HG02610 (cell line): ENCODE measurements around the gene HNRNPL.
"Not testable (repeated sequence)": the region's sequence is repeated elsewhere in the genome, so short reads cannot be mapped to it uniquely, and the experiment has no call there.

Experiments
- ATAC-seq: cut with Tn5 transposase; IDR thresholded peaks from one replicate; pipeline ENCODE4 v1.9.1; 2021; ENCODE audit warnings: mild to moderate bottlenecking, moderate library complexity; ENCODE audit not compliant: unreplicated experiment

The HNRNPL gene

DNA sequence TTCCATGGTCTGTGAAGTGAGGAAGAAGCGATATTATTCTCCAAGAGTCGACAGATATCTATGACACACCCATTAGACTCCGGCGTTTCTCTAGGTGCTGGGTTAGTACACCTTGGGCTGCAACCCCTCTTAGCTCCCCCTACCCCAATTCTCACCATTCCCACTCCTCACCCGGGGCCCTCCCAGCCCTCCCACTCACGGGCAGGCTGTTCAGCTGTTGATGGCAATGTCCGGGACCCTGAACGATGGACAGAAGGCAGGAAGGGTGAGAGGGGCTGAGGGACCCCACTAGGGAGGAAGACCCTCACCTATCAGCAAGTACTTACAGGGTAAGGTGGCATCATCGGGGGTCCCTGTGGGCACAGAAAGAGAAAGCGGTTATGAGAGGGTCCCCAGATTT is 46.2 kb downstream of the HNRNPL start:
- no peak for ATAC-seq

DNA sequence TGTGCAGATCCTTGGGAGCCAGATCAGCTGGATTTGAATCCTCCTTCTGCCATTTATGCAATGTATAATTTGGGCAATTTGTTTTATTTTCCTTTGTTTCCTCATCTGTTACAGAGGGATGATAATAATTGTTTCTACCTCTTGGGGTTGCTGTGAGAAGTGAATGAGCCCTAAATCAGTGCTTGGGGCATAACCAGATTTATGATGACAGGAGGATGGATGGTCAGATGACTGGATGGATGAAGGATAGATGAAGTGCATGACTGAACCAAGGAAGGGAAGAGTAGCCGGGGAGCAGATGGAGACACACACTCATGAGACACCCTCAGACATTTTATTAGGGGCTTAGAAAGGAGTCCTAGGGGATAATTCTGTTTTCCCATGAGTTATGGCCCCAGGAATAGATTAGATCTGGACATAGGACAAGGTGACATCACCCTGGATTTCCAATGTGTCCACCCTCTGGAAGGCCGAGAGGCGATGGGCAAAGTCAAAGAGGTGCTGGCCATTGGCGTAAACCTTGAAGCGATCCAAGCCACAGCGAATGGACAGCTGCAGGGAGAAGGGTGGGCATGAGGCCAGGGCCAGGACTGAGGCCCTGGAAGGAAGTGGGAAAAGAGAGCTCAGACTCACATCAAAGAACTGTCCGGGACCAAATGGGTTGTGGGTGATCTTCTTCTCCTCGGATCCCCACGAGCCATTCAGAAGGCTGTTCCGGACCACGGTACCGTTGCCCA is 48.3 kb downstream of the HNRNPL start:
- ATAC-seq = no peak

DNA sequence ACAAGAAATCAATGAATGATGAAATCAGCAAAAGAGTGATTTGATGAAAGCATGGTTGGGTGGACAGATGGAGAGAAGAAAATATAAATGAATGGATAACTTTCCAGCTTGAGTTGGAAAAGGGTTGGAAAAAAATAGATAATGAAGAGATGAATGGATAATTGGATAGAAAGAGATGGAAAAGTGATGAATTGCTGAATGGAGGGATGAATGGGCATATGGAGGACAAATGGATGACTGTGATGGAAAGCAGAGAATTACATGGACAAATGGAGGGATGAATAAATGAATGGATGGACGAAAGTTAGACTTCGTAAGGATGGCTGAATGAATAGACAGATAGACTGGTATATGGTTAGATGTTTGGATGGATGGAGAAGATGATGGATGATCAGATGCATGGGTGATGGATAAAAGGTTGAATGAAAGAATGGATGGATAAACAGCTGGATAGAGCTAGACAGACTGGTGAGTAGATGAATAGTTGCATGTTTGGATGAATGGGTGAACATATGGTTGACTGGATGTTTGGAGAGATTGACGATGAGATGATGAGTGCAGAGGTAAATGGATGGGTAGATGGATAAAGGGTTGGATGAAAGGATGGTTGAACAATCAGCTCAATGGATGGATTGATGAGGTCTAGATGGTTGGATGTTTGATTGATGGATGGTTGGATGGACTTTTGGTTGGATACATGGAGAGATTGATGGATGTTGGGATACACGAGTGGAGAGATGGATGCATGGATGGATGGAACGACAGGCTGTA is 49.0 kb downstream of the HNRNPL start:
- no peak for ATAC-seq

DNA sequence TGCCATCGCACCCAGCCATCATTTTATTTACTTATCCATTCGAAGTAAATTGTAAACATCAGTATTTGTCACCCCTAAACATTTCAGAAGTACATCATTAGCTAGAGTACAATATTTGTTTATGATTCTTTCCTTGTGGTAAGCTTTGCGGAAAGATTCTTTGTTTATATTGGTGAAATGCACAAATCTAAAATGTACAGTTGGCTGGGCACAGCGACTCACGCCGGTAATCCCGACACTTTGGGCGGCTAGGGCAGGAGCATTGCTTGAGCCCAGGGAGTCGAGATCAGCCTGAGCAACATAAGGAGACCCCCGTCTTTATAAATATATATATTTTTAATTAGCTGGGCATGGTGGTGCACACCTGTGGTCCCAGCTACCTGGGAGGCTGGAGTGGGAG is 50.7 kb downstream of the HNRNPL start:
- ATAC-seq = no peak

DNA sequence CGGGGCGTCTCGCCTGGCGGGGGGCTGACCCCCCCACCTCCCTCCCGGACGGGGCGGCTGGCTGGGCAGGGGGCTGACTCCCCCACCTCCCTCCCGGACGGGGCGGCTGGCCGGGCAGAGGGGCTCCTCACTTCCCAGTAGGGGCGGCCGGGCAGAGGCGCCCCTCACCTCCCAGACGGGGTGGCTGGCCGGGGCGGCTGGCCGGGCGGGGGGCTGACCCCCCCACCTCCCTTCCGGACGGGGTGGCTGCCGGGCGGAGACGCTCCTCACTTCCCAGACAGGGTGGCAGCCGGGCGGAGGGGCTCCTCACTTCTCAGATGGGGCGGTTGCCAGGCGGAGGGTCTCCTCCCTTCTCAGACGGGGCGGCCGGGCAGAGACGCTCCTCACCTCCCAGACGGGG is 52.0 kb downstream of the HNRNPL start:
- ATAC-seq = not testable (repeated sequence)

DNA sequence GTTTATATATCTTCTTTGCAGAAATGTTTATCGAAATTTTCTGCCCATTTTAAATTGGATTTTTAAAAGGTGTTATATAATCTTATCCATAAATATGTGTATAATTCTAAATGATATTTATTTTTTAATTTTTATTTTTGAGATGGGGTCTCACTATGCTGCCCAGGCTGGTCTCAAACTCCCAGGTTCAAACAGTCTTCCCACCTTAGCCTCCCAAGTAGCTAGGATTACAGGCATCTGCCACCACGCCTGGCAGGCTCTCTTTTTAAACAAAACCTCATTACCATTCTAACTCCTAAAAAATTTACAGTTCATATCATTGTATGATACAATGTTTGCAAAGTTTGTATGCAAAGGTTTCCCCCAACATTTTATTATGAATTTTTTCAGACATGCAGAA is 53.6 kb downstream of the HNRNPL start:
- no peak for ATAC-seq

DNA sequence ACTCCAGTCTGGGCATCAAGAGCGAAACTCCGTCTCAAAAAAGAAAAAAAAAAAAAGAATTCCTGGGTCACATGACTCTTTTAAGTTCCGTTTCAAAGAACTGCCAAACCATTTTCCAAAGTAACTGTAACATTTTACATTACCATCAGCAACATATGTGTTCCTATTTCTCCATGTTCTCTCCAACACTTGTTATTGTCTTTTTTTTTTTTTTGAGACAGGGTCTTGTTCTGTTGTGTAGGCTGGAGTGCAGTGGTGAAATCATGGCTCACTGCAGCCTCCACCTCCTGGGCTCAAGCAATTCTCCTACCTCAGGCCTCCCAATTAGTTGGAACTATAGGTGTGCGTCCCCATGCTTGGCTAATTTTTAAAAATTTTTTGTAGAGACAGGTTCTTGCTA is 54.2 kb downstream of the HNRNPL start:
- no peak for ATAC-seq

DNA sequence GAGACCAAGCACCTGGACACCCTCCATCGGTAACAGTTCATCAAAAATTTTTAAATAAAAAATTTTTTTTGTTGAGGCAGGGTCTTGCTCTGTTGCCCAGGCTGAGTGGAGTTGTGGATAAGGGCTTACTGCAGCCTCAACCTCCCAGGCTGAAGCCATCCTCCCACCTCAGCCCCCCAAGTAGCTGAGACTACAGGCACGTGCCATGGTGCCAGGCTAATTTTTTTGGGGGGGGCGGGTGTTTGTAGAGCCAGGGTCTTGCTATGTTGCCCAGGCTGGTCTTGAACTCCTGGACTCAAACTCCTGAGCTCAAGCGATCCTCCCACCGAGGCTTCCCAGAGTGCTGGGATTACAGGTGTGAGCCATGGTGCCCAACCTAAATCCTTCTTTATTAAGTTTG is 56.1 kb downstream of the HNRNPL start:
- no peak for ATAC-seq

DNA sequence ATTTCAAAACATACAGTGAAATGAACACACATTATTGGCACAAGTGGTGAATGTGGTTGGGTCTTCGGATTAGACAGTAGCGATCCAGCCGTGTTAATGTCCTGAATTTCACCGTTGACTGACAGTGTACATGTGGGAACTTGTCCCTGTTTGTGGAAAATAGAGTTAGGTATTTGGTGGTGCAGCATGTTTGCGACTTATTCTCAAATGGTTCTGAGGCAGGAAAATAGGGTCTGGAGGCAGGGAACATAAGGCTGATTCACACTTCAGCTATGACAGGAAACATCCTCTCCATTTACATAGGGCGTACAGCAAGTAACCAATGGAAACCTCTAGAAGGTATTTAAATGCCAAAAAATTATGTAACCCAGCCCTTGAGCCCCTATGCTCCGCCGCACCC is 56.6 kb downstream of the HNRNPL start:
- ATAC-seq = no peak

DNA sequence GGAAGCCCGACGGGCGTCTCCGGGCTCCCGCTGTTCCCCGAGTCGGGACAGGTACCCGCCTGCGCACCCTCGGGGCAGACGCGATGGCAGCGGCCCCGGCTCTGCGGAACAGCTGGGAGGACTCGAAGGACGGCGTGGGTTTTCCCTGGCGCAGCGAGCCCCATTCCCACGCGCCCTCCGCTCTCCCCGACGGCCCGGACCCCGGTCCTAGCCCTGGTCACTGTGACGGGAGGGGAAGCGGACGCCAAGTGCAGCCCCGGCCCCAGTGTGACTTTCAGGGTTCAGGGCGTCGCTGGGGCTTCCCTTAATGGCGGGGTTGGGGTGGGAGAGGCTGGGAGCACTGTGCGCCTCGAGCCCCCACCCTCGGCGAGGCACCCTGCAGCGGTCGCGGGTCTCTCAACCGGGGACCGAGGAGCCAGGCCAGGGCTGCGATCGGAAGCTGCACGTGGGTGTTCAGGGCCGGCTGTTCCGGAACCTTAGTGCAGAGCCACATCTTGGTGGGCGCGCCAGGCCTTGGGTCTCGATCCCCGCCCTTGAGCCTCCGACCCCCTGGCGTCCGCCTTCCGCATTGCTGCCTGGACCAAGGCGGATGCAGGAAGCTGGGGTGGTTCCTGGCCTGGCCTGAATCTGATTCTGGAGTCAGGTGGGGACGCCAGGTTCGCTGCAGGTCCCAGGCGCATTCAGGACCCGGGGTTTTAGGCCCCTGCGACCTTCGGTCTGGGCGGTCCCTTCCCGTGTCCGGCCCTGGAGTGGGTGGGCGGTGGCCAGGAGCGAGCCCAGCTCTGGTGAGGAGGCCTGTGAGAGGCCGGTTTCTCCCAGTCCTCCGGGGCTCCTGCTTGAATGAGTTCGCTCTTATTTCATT is 57.3 kb downstream of the HNRNPL start:
- ATAC-seq = peak; percentile 17

DNA sequence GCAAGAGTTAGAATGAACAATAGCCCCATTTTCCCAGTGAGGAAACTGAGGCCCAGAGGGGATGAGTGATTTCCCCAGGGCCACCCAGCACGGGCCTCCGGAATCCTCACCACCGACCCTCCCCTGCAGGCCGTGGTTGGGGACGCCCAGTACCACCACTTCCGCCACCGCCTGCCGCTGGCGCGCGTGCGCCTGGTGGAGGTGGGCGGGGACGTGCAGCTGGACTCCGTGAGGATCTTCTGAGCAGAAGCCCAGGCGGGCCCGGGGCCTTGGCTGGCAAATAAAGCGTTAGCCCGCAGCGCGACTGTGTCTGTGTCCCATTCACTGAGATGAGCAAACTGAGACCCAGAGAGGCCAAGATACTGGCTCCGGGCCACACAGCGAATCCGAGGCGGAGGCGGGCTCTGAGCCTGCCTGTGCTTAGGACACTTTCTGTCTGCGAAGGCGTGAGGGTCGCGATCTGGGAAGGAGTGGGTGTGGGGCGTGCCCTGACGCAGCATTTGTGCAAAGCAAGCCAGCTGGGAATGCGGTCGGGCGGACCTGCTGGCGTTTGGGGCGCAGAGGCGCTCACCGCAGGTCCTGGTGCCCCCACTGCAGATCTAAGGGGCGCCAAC is 58.2 kb downstream of the HNRNPL start:
- ATAC-seq = peak; percentile 75

DNA sequence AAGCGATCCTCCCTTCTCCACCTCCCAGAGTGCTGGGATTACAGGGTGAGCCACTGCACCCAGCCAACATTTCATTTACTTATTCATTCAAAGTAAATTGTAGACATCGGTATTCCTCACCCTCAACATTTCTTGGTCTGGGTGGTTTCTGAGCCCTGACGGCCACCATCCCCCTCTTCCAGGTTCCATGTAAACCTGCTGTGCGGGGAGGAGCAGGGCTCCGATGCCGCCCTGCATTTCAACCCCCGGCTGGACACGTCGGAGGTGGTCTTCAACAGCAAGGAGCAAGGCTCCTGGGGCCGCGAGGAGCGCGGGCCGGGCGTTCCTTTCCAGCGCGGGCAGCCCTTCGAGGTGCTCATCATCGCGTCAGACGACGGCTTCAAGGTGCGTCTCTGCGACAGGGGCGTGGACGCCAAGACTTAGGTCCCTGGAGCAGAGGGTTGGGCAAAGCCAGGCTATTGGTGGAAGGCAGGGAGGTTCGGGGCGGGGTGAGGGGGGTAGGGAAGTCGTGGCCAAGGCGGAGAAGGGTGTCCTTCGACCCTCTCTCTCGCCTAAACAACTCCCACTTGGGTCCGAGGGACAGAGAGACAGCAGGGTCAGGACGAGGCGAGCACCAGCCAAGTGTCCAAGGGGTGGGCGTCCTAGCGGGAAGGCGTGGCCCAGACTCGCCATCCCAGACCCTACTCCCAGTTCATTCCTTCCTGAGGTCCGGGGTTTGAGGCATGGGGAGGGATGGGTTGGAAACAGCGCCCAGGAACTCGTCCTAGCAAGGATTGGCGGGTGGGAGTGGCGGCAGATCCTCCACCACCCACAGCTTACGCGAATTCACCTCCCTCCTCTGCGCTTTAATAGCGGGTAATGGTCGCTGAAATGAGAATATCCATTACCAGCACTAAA is 59.0 kb downstream of the HNRNPL start:
- ATAC-seq = not testable (repeated sequence)

DNA sequence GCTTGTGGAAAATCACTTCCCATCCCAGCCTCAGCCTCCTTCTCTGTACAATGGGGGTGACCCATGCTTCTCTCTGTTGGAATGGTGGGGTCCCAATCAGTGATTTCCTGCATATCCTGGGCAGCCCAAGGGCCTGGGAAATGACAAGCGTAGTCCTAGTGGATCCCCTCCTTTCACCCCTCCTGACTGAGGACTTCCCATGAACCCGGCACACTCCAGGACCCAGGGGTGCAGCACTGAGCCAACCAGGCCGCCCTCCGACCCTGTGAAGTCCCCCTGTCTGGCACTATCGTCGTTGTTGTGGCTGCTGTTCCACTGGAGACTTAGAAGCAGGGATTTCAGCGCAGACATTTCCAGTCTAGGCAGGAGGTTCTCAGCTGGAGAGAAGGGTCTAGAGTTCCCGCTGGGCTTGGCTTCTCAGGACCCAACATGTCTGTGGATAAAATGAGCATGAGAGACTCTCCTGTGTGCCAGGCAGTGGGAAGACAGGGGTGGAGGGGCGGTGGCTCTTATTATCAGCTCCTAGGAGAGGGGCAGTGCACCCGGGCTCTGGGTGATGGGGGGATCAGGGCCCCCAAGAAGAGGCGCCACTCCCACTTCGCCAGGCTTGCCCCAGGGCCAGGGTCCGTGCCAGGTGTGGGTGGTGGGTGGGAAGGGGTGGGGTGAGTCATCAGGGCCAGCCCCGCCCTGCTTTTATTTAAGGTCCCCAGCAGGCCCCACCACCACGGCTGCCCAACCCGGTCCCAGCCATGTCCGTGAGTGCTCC is 61.1 kb downstream of the HNRNPL start, which contains the start of gene LGALS7B:
Gene LGALS7B (plus strand): TSS at position 723 of the 766 bp plus-strand sequence. CDS start 27 bp downstream, at position 750.
- no peak for ATAC-seq

DNA sequence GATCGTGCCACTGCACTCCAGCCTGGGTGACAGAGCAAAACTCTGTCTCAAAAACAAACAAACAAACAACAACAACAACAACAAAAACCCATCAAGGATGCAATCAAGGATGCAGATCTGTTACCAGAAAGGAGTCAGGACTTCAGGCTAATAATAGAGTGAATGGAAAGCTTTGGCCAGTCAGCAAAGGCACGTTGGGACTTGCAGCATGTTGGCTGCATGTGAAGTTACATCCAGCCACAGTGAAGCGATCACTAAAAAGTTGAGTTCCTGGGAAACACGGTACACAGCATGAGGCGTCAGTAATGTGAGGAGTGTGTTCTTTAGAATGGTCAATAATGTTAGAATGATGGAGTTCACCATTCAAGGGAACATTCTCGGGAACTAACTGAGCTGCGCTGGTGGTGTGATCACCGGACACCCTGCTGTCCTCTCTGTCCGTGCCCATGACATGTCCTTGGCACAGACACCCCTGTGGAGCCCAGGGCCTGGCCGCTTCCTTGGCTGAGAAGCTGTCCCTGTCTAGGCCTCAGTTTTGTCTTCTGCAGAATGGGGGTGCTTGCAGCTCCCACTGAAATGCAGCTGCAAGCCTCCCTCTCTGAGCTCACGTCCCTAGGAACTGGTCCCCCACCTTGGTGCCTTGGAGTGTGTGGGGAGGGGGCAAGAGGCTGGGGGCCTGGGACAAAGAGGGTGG is 63.1 kb downstream of the HNRNPL start:
- no peak for ATAC-seq
